Small intestine (tissue), 7 donors: Measurements from ENCODE around the gene FZD7. TPM values are rescaled to one million over a fixed set of nuclear protein-coding genes. Genes with fewer than 3 reads are reported as not detected.

Source experiments
- DNase-seq, 2 donors: peaks; one replicate each; pipeline versions ENCODE4 v3.0.0 to v3.0.0-alpha.2; 2013
- FAIRE-seq: peaks from 2 replicates; lab custom pipeline; 2012; peaks lifted over from hg19 to GRCh38; lab: Jason Lieb, UNC
- H3K27ac ChIP-seq, 3 donors: one replicate each; pipeline ENCODE4 v1.5.1; 2013; ENCODE audit warnings: low read length in 2 of 3, mild to moderate bottlenecking in 2 of 3, control low read depth in 1 of 3, inconsistent platforms in 1 of 3, low read depth in 1 of 3, moderate library complexity in 1 of 3
- H3K27me3 ChIP-seq, 3 donors: one replicate each; pipeline ENCODE4 v1.6.1; 2013; ENCODE audit warnings: low read length in 3 of 3, inconsistent platforms in 1 of 3; ENCODE audit not compliant: control insufficient read depth in 3 of 3, insufficient read depth in 3 of 3
- H3K36me3 ChIP-seq, 3 donors: one replicate each; pipeline ENCODE4 v1.6.1; 2013; ENCODE audit warnings: low read length in 3 of 3, inconsistent platforms in 1 of 3, low read depth in 1 of 3, mild to moderate bottlenecking in 1 of 3, moderate library complexity in 1 of 3; ENCODE audit not compliant: control insufficient read depth in 3 of 3, insufficient read depth in 2 of 3
- H3K4me1 ChIP-seq, 3 donors: one replicate each; pipeline ENCODE4 v1.6.1; 2013; ENCODE audit warnings: low read length in 2 of 3, inconsistent platforms in 1 of 3, low read depth in 1 of 3, mild to moderate bottlenecking in 1 of 3, moderate library complexity in 1 of 3; ENCODE audit not compliant: control insufficient read depth in 3 of 3, insufficient read depth in 2 of 3
- H3K4me3 ChIP-seq, 3 donors: one replicate each; pipeline ENCODE4 v1.5.1; 2013; ENCODE audit warnings: low read length in 3 of 3, control low read depth in 1 of 3, inconsistent platforms in 1 of 3, low read depth in 1 of 3, mild to moderate bottlenecking in 1 of 3, moderate library complexity in 1 of 3
- H3K9me3 ChIP-seq, 2 donors: one replicate each; pipeline ENCODE4 v1.6.1; 2013; ENCODE audit warnings: low read depth in 1 of 2, low read length in 1 of 2; ENCODE audit not compliant: control insufficient read depth in 2 of 2, insufficient read depth in 1 of 2
- WGBS, 3 donors: extraction: QIAGEN DNeasy Blood & Tissue Kit; methylation state at CpG; one replicate each; pipeline ENCODE4 v1.1.7; 2013; 5-methylcytosine and 5-hydroxymethylcytosine counted together
- polyA plus RNA-seq, 4 donors: library from polyadenylated mRNA; stranded (reverse) in 3 of 4; unstranded in 1 of 4; fragments of 200-250 nt in 3 of 4; fragments of 120-200 nt in 1 of 4; gene quantifications; one replicate each; pipeline versions ENCODE4 v1.2.1 to v1.2.3, GENCODE V29; 2013
- donor health status: healthy with polysubstance abuse.
- donor health status: control.
- donor health status: control.
- donor health status: Bipolar disorder and iron deficiency.
- donor health status: healthy.

The FZD7 gene
- polyA plus RNA-seq, 4 donors, result 1.6 to 27.9 (median 6.3) TPM

GRCh38 chr2:202043475-202043874 lies 9.8 kb downstream of the FZD7 start:
- FAIRE-seq (no peak), DNase-seq (no peak)
- no peaks in the 10 kb centered on the region for H3K9me3 ChIP-seq
- no peaks in the 10 kb centered on the region for H3K36me3 ChIP-seq
- H3K27me3 ChIP-seq, result no peaks in the 10 kb centered on the region
- no peak overlapping the region for H3K4me3 ChIP-seq
- peaks cover 0 to 11% (median 7%) of the 10 kb centered on the region in 3 donors for H3K4me1 ChIP-seq
- H3K27ac ChIP-seq, result no peak overlapping the region
- WGBS, 3 donors, result 80 to 91% (median 81%) methylated on average over 6 of the region's 6 CpGs

GRCh38 chr2:202044777-202045176 lies 11.1 kb downstream of the FZD7 start:
- Histone ChIP-seq H3K27me3 (no peaks in the 10 kb centered on the region), H3K4me1 (peaks cover under 1% of the 10 kb centered on the region in 3 donors), H3K27ac (no peak overlapping the region), H3K36me3 (no peaks in the 10 kb centered on the region), H3K9me3 (no peaks in the 10 kb centered on the region), H3K4me3 (no peak overlapping the region)
- DNase-seq (no peak), FAIRE-seq (no peak)

- Histone ChIP-seq H3K27ac (no peak overlapping the region), H3K4me1 (peaks cover 0 to 1% (median 0%) of the 10 kb centered on the region in 3 donors), H3K4me3 (no peak overlapping the region), H3K27me3 (no peaks in the 10 kb centered on the region), H3K9me3 (no peaks in the 10 kb centered on the region), H3K36me3 (no peaks in the 10 kb centered on the region)
- FAIRE-seq, result no peak
- 90 to 93% (median 91%) methylated on average over 7 of the region's 7 CpGs for WGBS, 3 donors
- DNase-seq, result no peak
Measured at GRCh38 chr2:202046572-202046971, 12.9 kb downstream of the FZD7 start.

- no peaks in the 10 kb centered on the region for H3K9me3 ChIP-seq
- peaks cover 0 to 1% (median 0%) of the 10 kb centered on the region in 3 donors for H3K4me1 ChIP-seq
- FAIRE-seq (no peak), DNase-seq (no peak)
- H3K27me3 ChIP-seq, result no peaks in the 10 kb centered on the region
- no peak overlapping the region for H3K27ac ChIP-seq
- 88 to 99% (median 96%) methylated on average over 2 of the region's 2 CpGs for WGBS, 3 donors
- no peaks in the 10 kb centered on the region for H3K36me3 ChIP-seq
- H3K4me3 ChIP-seq, result no peak overlapping the region
Measured at GRCh38 chr2:202049092-202049728, 15.6 kb downstream of the FZD7 start.

- no peaks in the 10 kb centered on the region for H3K36me3 ChIP-seq
- DNase-seq (peak in 1 of 2 donors; percentile 21), FAIRE-seq (no peak)
- H3K4me1 ChIP-seq, result peaks cover 0 to 3% (median 1%) of the 10 kb centered on the region in 3 donors
- no peaks in the 10 kb centered on the region for H3K27me3 ChIP-seq
- no peak overlapping the region for H3K4me3 ChIP-seq
- no peak overlapping the region for H3K27ac ChIP-seq
- H3K9me3 ChIP-seq, result no peaks in the 10 kb centered on the region
- WGBS, 3 donors, result 97 to 99% (median 98%) methylated on average over 1 of the region's 1 CpG
Measured at GRCh38 chr2:202049840-202050239, 16.2 kb downstream of the FZD7 start.

- H3K4me1 ChIP-seq, result peaks cover 0 to 4% (median 1%) of the 10 kb centered on the region in 3 donors
- no peak overlapping the region for H3K4me3 ChIP-seq
- no peaks in the 10 kb centered on the region for H3K9me3 ChIP-seq
- no peak overlapping the region for H3K27ac ChIP-seq
- FAIRE-seq (no peak), DNase-seq (no peak)
- no peaks in the 10 kb centered on the region for H3K36me3 ChIP-seq
- no peaks in the 10 kb centered on the region for H3K27me3 ChIP-seq
Measured at GRCh38 chr2:202050652-202051051, 17.0 kb downstream of the FZD7 start.

GRCh38 chr2:202051499-202052161 lies 18.0 kb downstream of the FZD7 start:
- WGBS, 3 donors, result 75 to 87% (median 86%) methylated on average over 8 of the region's 8 CpGs
- no peak for FAIRE-seq
- DNase-seq, result no peak
- no peaks in the 10 kb centered on the region for H3K9me3 ChIP-seq
- H3K27me3 ChIP-seq, result no peaks in the 10 kb centered on the region
- H3K27ac ChIP-seq, result no peak overlapping the region
- H3K4me3 ChIP-seq, result no peak overlapping the region
- H3K4me1 ChIP-seq, result peaks cover 0 to 4% (median 1%) of the 10 kb centered on the region in 3 donors
- H3K36me3 ChIP-seq, result no peaks in the 10 kb centered on the region

GRCh38 chr2:202052235-202052634 lies 18.6 kb downstream of the FZD7 start:
- Histone ChIP-seq H3K27me3 (no peaks in the 10 kb centered on the region), H3K4me3 (no peak overlapping the region), H3K27ac (no peak overlapping the region), H3K9me3 (no peaks in the 10 kb centered on the region), H3K36me3 (no peaks in the 10 kb centered on the region), H3K4me1 (peaks cover 0 to 4% (median 1%) of the 10 kb centered on the region in 3 donors)
- 88 to 93% (median 93%) methylated on average over 1 of the region's 1 CpG for WGBS, 3 donors
- FAIRE-seq (no peak), DNase-seq (no peak)
